CD4-positive, alpha-beta T cell treated with Interleukin-2 at 100 ng/mL for 4 hours (primary cell): ENCODE measurements around the gene NRXN3.

Experiments
- DNase-seq: peaks from one replicate; pipeline ENCODE4 v3.0.0-alpha.2; 2020; ENCODE audit warnings: low spot score

The NRXN3 gene

DNA sequence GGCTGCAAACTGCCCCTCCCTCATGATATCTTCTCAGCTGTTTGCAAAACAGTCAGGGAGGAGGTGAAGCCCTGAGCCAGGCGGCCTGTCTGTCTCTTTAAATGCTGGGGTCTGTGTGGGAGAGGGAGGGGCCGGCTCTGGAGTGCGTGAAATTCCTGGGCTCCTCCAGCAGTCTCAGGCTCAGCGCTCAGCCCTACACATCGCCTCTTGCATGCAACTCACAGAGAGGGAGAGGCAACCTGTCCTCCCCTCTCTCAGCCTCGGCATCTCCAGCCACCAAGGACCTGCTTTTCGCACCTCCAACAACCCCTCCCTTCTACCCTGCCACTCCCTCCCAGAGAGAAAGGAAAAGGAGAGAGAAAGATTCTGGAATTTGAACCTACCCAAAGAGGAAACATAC, at the start of gene NRXN3:
Gene NRXN3, plus strand, starts transcription at position 171 of the 400 bp plus-strand sequence. CDS start 72,721 bp downstream, outside the sequence.
- DNase-seq, result no peak

- DNase-seq, result no peak
Measured at GRCh38 chr14:78122436-78122835, 47.7 kb upstream of the NRXN3 start.

DNA sequence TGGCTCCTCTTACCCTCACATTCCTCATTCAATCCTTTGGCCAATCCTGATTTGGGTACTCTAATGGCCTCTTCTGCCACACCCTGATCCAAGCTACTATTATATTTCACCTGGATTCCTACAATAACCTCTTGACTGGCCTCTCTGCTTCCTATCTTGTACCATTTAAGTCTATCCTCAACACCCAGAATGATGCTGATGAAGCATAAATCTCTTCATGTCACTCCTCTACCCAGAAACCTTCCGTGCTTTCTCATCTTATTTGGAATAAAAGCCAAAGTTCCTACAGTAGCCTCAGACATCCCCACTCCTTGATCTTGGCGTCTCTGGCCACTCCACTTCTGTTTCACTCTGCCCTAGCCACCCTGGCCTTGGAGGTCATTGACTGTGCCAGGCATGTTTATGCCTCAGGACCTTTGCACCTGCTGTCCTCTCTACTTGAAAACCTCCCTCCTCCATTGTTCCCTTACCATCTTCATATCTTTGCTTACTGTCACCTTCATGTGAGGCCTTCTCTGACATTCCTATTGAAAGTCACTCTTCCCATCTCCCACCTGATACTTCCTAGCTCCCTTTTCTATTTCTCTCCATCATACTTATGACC, 46.4 kb upstream of the NRXN3 start:
- no peak for DNase-seq

DNA sequence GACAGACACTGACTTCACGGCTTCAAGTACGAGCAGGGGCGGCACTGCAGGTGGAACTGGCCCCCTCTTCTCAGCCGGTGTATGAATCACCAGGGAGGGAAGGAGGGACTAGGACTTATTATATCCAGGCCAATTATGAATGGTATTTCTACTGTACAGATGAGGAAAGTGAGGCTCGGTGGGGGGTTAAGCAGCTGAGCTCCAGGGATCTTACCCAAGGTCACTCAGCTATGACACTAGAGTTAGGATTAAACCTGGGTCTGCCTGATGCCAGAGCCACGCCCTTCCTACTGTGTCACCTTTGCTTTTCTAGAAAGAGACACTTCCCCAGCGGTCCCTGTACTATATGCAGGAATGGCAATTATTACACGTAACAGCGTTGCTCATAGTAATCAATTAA, 42.2 kb upstream of the NRXN3 start:
- DNase-seq, result no peak

DNA sequence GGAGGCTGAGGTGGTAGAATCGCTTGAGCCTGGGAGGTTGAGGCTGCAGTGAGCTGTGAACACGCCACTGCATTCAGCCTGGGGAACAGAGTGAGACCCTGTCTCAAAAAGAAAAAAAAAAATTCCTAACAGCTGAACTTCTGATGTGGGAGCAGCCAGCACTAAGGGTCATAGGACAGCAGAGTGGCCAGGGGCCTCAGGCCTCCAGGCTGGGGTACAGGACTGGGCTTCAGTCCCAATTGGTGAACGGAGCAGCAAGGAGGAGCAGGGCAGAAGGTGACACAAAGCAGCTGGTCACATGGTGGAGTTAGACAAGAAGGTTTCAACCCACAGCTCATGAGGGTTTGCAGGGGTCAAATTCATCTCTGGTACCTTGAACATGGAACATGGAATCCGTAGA, 40.8 kb upstream of the NRXN3 start:
- DNase-seq, result no peak

DNA sequence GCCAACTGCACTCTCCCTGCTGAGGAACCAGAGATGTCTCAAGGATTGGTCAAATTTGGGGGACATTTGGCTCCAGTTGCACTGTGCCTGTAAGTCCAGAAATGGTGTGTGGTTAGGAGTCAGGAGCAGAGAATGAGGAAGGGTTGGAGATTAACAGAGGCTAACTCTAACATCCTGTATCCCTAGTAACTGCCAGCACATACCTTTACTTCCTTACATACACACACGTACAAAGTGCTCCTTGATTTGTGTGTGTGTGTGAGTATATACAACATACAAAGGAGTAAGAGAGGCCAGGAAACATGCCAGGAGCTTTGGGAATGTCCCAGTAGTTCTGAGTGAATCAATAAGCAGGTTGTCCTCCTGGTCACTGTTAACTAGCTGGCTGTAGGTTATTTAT, 39.8 kb upstream of the NRXN3 start:
- no peak for DNase-seq

DNA sequence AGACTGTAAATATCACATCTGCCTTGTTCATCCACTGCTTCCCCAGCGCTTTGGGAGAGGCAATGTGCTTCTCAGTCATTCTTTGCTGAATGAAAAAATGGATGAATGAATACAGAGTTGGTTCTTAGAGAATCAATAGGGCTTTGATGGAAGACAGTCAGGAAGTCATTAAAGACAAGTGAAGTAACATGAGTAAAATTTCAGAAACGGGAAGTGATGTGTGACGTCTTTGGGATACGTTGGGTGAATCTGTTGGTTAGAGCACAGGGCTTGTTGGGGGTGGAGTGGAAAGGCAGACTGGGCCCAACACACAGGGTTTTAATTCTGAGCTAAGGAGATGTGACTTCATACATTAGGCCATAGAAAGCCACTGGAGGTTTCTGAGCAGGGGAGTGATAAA, 39.0 kb upstream of the NRXN3 start:
- no peak for DNase-seq

- no peak for DNase-seq
Measured at GRCh38 chr14:78131616-78132015, 38.6 kb upstream of the NRXN3 start.

- DNase-seq, result no peak
Measured at GRCh38 chr14:78135450-78135891, 34.7 kb upstream of the NRXN3 start.

DNA sequence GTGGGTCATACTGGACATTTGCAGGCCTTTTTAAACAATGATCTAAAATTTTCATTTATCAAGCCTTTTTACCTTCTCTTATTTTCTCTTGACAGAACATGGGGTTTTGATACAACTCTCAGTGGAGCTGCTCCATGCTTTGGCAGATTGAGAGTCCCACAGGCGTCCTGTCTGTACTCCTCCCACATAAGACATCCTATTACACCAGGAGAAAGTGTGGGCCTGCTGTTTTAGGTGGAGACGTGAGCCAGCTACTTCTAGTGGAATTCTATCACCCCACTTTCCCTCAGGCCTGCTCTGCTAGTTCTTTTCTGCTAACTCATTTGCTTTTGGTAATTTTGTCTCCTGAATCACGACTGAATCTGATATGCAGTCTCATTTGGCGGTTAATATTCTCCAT, 33.5 kb upstream of the NRXN3 start:
- DNase-seq, result no peak

DNA sequence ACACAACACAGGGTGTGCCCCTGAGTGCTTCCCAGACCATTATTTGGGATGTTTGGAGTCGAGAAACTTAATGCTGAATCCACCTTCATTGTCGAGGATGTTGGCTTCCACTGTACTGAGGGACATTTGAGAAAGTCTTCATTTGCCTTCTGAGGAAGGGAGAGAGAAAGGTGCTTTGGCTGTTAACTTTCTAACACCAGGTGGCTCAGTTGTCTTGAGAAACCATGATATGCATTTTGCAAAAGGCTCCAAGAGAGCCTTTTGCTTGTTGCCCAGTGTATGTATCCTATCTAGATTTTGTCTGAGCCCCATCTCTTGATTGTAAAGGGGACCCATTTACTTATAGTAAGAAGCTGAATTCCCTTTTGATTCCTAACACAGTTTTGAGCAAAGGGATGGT, 28.6 kb upstream of the NRXN3 start:
- no peak for DNase-seq

DNA sequence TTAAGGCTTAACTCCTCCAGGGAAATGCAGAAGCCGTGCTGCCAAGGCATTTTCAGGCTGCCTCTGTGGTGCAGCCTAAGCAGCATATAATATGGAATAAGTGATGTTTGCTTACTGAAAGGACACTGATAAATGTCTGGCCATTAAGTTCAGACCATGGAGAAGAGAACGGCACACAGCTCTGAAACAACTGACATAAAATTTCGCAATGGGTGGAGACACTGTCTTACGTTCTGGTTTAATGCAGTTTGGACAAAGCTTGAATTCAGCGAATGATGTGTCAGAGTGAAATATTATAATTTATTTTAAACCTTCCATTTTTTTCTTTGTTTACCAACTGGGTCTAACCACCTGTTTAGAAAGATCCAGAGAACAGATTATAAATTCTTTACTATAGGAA, 27.2 kb upstream of the NRXN3 start:
- DNase-seq, result no peak

GRCh38 chr14:78143489-78144145, 26.6 kb upstream of the NRXN3 start:
- no peak for DNase-seq

DNA sequence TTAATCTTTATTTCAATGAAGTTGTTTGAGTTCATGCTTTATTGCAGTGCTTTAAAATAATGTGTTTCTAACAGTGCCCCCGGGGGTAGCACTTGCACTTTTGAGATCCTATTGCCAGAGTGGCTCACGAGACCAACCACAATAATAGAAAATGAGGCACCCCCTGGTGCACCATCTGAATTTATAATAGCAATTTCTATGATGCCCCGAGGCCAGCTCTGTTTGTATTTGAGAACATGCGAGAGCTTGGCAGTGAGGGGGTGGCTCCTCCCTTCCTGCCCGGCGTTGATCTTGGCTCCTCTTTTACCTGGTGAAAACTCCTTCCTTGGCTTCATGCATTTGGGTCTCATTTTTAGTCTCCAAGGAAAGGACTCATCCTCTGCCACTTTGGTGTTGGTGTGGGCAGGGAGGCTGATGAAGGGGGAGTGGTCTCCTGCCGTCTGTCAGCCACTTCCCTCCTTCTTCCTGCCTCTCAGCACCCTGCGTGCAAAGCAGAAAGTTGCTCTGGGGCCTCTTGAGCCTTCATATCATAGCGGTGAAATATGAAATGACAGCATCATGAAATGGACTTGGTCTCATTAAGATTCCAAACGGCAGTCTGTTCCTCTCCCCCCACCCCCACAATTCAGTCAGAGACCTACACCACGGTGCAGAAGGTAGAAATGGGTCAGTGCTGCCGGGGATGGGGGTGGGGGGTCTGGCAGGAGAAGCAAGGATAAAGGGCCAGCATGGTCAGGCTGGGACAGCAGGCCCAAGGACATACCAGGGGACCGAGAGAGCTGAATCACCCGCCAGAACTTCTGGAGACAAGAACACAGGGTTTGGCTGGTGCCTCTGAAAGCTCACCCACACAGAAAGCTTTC, 17.7 kb upstream of the NRXN3 start:
- DNase-seq, result no peak

DNA sequence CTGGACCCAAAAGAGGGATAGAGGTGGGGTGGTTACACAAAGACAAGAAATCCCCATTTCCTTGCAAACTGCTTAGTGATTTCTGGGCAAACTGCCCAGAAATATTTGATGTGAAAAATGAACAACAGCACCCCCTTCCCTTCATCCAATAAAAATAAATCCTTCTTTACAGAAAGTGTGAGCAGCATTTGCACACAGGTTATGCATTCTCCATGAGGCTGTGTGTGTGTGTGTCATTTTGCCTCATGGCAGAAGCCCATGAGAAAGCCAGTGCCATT, 17.2 kb upstream of the NRXN3 start:
- no peak for DNase-seq

DNA sequence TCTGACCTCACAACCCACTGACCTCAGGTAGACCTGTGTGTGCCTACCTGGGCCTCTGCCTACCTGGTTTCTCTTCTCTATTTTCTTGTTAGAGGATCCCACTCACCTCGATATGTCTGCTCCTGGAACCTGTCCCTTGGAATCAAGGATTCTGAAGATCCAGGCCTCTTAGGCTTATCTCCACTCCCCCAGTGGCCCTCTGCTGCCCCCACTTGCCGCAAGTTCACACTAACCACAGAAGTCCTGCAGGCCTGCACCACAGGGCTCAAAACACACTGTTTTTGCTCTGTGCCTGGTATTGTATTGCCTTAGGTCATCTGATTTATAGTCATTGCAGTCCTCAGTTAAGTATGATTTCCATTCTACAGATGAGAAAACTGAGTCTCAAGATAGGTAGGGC, 15.3 kb upstream of the NRXN3 start:
- DNase-seq, result no peak

- no peak for DNase-seq
Measured at GRCh38 chr14:78156196-78156595, 14.0 kb upstream of the NRXN3 start.

DNA sequence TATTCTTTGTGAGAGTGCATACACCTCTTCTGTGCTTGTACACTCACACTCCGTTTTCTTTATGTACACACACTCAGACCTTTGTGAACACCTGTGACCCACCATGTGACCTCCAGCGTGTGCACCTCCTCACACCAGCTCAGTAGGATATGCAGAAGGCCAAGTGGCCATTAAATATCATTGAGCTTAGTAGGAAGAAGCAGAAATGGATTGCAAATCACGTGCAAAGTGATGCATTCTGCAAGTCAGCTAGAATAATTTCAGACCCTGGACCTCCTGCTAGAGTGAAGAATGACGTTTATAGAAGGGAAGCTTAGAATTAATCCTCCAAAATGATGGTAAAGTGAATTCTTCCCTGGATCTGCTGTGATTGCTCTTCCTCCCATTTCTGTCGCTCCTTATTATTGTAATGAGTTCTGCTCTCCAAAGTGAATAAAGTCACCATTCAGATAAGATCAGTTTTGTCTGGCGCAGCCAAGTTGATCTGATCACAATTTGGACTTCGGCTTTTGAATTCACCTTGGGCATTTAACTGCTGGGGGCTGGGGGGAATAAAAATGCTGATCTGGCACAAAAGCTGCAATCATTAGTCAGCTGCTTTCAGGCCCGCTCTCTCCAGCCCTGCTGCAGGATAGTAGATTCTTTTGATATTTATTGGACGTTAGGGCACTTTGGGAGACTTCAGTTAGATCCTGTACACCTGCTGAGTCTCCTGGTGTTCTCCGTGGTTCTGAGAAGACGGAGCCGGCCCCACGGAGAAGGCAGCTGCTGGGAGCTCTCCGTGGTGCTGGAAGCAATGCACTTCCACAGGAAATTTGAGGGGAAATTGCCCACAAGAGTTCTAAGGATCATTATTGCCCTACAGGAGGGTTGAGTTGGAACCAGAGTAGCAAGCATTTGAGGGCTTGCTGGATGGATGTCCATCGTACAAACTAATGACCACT, 12.4 kb upstream of the NRXN3 start:
- no peak for DNase-seq

GRCh38 chr14:78162202-78162601, 8.0 kb upstream of the NRXN3 start:
- DNase-seq, result no peak

- no peak for DNase-seq
Measured at GRCh38 chr14:78164226-78164853, 5.8 kb upstream of the NRXN3 start.

DNA sequence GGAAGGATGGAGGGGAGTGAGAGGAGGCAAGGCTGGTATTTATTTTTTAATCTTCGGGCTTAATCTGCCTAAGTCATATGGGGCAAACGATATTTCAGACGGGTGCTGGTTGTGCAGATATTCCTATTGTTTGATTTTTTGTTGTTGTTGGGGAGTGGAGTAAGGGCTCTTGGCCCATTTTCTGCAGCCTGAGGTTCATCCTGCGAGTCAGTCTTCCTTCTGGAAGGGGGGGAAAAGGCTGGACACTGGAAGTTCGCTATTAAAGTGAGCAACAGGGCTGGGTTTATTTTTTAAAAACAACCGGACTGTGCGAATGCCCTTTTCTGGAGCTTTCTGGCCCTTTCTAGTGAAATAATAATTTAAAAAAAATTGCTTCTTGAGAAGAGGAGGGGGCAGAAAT, 2.3 kb downstream of the NRXN3 start:
- no peak for DNase-seq
